GM12873 (cell line): Measurements from ENCODE around the gene LRMDA.

ENCODE experiments used
- TF ChIP-seq, protein P1 (sequence below): IDR thresholded peaks from 2 replicates; pipeline ENCODE4 v1.5.1; 2012; ENCODE audit warnings: low read depth, mild to moderate bottlenecking, moderate library complexity, low read length, control low read depth; ENCODE audit not compliant: insufficient read depth; ENCODE audit errors: missing control alignments

LRMDA gene

DNA sequence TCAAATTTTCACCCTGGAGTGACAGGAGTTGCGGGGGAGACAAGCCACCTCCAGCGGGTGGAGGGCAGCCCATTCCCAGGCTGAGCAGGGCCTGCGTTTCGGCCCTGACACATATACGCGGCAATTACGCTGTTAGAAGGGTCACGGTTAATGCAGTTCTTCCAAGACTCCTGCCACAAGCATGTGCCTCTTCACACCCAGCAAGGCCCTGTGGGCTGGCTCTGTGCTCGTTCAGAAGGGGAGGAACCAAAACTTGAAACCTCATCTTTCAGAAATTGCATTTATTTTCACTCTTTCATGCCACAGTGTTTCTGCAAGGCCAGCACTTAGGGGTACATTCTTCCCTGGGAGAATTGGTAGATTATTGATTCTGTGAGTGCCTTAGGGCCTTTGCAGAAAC lies 24.7 kb downstream of the LRMDA start:
- TF ChIP-seq, protein P1, sequence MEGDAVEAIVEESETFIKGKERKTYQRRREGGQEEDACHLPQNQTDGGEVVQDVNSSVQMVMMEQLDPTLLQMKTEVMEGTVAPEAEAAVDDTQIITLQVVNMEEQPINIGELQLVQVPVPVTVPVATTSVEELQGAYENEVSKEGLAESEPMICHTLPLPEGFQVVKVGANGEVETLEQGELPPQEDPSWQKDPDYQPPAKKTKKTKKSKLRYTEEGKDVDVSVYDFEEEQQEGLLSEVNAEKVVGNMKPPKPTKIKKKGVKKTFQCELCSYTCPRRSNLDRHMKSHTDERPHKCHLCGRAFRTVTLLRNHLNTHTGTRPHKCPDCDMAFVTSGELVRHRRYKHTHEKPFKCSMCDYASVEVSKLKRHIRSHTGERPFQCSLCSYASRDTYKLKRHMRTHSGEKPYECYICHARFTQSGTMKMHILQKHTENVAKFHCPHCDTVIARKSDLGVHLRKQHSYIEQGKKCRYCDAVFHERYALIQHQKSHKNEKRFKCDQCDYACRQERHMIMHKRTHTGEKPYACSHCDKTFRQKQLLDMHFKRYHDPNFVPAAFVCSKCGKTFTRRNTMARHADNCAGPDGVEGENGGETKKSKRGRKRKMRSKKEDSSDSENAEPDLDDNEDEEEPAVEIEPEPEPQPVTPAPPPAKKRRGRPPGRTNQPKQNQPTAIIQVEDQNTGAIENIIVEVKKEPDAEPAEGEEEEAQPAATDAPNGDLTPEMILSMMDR: no peak

DNA sequence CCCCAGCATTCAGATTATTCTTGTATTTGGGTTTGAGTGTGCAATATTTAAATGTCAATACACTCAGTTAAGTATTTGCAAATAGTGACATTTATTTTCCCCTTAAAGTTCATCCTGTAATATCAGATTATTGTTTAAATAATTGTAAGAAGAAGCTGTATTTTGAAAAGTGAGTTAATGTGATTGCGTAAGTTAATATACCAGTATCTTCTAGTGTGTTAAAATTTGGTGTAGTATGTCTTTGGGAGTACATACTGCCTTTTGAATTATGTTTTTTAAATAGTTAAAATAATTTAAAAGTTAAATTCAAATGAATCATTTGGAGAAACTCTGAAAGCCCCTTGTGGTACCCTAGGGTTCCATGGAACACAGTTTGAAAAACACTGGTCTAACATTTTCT lies 28.6 kb downstream of the LRMDA start:
- TF ChIP-seq, protein P1: no peak

DNA sequence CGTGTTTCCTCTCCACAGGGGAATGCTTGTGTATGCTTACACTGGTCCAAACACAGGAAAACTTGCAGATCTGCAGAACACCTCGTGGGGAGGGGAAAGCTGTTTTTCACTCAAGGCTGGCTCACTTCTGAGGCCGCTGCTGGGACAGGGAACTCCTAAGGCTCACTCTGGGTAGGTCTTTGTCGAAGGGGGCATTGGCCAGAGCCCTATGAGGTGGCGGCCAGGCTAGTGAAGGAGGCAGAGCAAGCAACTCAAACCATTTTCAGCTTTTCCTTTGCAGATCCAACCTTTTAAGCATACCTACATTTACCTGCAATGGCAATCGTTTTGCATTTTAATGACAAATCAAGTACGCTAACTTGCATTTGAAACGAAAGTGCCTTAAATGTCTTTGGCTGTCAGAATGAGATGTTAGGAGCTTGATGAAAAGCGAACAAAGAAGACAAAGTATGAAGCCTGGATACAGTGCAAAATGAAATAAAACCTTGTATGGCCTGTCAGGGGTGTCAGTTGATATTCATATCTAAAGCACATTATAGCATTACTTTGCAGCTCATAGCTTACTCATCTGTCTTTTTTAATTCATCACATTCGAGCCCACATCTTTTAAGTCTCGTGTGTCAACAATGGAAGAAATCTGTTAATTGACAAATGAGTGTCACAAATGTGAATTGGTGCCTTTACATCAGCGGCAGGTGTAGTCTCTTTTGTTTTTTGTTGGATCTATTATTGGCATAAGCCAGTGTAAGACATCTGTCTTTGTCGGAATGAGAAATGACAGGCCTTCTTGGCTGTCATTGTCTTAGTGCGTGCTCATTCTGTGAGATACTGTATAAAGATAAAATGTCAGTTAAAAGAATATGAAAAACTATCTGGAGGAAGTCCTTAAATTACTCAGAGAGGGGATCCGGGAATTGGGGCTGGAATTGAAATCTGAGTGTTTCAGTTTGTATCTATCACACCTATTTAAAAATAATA lies 30.5 kb downstream of the LRMDA start:
- TF ChIP-seq, protein P1: no peak

DNA sequence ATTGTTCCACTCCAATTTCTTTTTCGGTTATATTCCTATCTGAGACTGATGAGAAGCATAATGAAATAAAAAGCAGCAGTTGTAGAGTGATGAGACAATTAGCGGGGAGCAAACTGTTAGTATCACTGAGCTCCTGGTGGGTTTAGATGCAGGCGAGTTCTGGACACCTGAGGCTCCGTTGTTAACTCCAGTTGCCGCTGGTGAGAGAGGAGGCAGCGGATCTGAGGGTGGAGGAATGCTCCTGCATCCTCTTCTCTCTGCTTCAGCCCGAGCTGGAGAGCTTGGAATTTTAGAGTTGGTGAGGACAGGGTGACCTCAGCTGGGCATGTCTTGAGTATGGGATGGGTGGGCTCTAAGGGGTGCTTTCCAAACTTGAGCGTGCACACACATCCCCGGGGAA lies 31.4 kb downstream of the LRMDA start:
- TF ChIP-seq, protein P1: no peak

DNA sequence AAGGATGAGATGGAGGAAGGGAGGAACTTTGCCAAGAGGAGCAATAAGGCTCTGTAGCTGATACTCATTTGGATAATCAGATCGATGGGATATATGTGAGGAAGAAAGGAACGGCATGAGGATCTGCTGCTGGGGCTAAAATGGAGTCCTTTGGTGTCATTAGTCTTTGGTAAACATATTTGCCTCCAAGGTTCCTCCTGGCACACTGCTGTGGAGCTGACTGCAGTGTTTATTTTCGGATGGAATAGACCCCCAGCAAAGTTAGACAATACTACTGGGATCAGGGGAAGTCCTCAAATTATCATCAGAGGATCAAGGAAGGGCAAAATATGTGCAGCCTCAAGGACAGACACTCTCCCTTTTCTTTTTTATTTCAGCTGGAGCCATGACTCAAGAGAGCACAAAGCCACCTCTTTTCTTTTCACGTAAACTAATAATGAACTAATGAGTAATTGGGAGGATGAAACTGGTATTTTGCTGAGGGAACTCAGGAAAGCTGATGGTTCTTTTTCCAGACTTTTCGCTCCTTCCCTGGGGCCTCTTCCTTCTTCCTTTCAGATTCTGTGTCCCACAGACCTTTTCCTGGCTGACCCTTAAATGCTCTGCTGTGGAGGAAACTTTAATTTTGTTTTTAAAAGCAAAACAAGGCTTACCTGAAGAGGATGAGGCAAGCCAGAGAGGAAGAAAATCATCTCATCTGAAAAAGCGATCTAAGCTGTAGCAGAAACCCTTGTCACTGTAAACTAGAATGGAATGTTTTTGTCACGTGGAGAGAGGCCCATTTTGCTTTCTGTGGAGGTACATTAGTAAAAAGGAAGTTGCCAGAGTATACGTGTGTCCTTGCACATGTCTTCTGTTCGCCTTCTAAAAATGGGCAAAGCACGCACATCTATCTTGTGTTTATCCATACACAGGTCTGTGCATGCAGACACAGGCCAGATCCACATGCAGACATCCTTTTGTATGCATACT lies 33.3 kb downstream of the LRMDA start:
- TF ChIP-seq, protein P1: no peak

DNA sequence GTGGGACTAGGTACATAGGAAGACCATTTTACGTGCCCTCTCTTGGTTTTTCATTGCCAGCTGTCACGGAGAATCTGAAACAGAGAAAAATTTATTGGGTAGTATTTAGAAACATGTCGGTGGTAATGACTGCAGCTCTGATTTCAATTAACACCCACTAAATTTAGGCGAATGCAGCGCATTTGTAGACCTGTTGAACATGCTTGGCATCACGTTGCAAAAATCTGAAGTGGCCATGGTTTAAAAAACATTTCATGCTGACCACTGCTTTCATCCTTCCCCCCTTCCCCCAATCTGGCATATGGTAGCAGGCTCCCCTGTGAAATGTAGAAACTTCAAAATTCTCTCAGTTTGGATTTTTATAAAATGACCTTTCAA lies 34.0 kb downstream of the LRMDA start:
- TF ChIP-seq, protein P1: no peak

DNA sequence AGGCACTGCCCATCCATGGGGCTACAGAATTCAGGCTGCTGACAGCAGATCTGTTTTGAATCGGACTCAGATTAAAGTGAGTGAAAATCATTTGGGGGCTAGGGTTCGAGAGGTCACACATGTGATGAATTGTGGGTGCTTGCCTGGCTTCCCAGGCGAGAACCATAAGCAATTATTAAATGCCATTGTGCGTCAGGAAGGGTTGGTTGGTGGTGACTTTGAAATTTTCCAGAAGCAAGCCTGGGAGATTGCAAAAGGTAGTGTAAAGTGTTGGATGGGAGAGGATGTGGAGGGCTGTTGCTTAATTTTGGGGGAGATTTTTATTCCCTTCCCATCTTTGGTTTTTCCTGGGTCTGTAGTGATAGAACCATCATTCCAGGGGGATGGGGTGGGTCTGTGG lies 34.6 kb downstream of the LRMDA start:
- TF ChIP-seq, protein P1: no peak
